ENCODE data around the gene FNDC3A.
"Not testable (repeated sequence)": the region's sequence is repeated elsewhere in the genome, so short reads cannot be mapped to it uniquely, and the experiment has no call there.

Gene FNDC3A

GRCh38 chr13:49063497-49063896 is 87.8 kb downstream of the FNDC3A start:
- TF ChIP-seq CTCF (IDR thresholded peaks at IDR 0.05; ENCODE audit: low read depth, low read length): no peak
- DNase-seq (ENCODE audit: extremely low read depth, low read depth): no peak

GRCh38 chr13:49064476-49064875 is 88.8 kb downstream of the FNDC3A start:
- no peak for TF ChIP-seq CTCF (IDR thresholded peaks at IDR 0.05; ENCODE audit: low read depth, low read length)
- DNase-seq (ENCODE audit: extremely low read depth, low read depth): no peak

- no peak for TF ChIP-seq CTCF (IDR thresholded peaks at IDR 0.05; ENCODE audit: low read depth, low read length)
- DNase-seq (ENCODE audit: extremely low read depth, low read depth): no peak
Observed at GRCh38 chr13:49066856-49067255, 91.1 kb downstream of the FNDC3A start.

GRCh38 chr13:49068498-49068897 is 92.8 kb downstream of the FNDC3A start:
- not testable (repeated sequence) for DNase-seq (ENCODE audit: extremely low read depth, low read depth)

- not testable (repeated sequence) for DNase-seq (ENCODE audit: extremely low read depth, low read depth)
Observed at GRCh38 chr13:49070021-49070420, 94.3 kb downstream of the FNDC3A start.

- no peak for DNase-seq (ENCODE audit: extremely low read depth, low read depth)
- no peak for TF ChIP-seq CTCF (IDR thresholded peaks at IDR 0.05; ENCODE audit: low read depth, low read length)
Observed at GRCh38 chr13:49071341-49071937, 95.7 kb downstream of the FNDC3A start.

GRCh38 chr13:49082653-49083536 is 107.2 kb downstream of the FNDC3A start:
- TF ChIP-seq CTCF (IDR thresholded peaks at IDR 0.05; ENCODE audit: low read depth, low read length): no peak
- DNase-seq (ENCODE audit: extremely low read depth, low read depth): peak; percentile 29

- no peak for DNase-seq (ENCODE audit: extremely low read depth, low read depth)
- TF ChIP-seq CTCF (IDR thresholded peaks at IDR 0.05; ENCODE audit: low read depth, low read length): no peak
Observed at GRCh38 chr13:49084961-49085360, 109.2 kb downstream of the FNDC3A start.
